Epidermal melanocyte (primary cell): ENCODE data around the gene ADGRD1.
"Not testable (repeated sequence)": the region's sequence is repeated elsewhere in the genome, so short reads cannot be mapped to it uniquely, and the experiment has no call there.

Experiments used
- DNase-seq: peaks from one replicate; pipeline ENCODE4 v3.0.0; 2011; ENCODE audit warnings: low spot score; ENCODE audit not compliant: insufficient read length

Gene ADGRD1

DNA sequence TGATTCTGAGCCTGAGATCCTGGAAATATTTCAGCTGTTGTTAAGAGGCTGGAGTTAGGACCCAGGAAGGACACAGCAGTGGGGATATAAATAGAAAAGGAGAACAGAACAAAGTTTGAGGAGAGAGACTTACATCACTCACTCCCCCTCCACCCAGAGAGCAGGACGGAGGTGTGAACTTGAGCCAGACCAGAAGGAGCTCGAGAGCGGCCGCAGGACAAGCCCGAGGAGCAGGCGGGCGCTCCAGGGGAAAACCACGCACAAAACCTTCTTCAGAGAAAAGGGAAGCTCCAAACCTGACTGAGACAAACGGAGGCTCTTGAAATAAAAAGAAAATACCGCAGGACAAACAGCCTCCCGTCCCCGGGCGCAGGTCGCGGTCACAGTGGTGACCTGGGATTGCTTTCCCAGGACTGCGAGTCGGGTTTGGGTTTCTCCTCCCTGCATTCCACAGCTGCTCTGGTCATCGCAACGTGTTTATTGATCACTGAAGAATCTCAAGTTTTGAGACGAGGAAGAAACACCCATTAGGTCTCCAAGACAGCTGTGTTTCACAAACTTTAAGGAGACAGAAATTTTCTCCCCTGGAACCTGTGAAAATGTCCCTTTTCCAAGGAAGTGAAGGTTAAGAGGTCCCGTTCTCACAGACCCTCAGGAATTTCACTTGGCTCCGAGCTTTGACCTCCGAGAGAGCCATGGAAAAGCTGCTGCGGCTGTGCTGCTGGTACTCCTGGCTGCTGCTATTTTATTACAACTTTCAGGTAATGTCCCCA lies at the start of gene ADGRD1:
ADGRD1 (plus strand) TSS at position 137 of the 773 bp plus-strand sequence; CDS start at position 696, 559 bp downstream.
- DNase-seq = no peak

DNA sequence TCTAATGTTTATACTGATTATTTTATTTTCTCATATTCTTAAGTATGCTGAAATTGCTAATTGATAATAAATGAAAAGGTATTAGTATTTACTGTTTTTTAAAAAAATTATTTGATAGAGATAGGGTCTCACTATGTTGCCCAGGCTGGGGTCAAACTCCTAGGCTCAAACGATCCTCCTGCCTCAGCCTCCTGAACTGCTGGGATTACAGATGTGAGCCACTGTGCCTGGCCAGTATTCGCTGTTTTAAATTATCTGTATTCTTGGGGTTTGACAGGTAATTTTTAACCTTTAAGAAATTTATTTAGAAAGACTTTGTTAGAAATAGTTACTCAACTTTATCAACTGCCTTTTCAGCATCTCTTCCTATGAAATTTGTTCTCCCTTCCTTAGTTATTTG lies 49.6 kb upstream of the ADGRD1 start:
- no peak for DNase-seq

DNA sequence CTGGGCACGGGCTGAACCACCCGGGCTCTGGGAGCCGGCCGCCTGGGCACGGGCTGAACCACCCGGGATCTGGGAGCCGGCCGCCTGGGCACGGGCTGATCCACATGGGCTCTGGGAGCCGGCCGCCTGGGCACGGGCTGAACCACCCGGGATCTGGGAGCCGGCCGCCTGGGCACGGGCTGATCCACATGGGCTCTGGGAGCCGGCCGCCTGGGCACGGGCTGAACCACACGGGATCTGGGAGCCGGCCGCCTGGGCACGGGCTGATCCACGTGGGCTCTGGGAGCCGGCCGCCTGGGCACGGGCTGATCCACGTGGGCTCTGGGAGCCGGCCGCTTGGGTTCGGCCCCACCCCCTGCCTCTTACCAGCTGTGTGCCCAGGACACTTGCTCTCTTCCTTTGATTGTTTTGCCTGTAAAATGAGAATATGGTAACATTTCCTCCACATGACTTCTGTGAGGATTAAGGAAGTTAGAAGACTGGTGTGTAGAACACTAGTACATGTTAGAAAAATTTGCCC lies 48.7 kb upstream of the ADGRD1 start:
- DNase-seq = not testable (repeated sequence)

DNA sequence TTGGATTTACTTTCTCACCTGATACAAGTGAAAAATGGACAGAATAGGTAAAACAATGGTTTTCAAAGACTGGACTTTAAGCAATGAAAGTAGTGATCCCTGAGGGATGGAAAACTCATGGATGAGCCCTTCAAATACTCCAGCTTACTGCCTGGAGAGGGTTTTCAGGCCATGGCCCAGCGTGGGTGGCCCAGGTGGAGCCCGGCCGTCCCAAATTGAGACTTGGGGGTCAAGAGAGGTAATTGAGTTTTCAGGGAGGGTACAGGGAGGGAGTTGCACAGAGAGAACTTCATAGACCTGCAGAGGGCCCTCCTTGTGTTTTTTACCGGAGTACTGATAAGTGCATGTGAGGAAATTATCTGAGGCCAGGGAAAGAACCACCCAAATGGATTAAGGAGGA lies 44.6 kb upstream of the ADGRD1 start:
- no peak for DNase-seq

DNA sequence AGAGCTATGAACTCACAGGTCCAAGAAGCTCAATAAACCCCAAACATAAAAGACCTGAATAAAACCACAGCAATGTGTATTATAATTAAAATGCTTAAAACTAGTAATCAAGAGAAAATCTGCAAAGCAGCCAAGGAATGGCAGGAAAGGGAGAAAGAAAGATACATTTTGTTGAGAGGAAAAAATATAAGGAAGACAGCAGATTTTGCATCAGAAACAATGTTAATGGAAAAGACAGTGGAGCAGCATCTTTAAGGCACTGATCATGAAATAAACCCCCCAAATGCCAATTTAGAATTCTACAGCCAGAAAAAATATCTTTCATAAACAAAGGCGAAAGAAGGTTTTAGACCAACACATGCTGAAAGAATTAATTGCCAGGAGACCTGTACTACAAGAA lies 42.5 kb upstream of the ADGRD1 start:
- DNase-seq = no peak

DNA sequence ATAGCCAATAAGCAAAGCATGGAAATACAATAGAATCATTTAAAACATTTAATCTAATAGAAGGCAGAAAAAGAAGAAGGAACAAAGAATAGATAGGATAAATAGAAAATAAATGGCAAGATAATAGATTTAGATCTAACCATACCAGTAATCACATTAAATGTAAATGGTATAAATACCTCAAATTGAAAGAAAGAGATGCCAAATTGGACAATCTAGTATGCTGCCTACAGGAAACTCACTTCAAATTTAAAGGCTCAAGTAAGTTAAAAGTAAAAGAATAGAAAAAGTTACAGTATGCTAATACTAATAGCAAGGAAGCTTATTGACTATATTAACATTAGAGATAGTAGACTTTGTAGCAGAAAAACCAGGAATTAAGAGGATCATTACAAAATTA lies 41.8 kb upstream of the ADGRD1 start:
- DNase-seq = no peak

DNA sequence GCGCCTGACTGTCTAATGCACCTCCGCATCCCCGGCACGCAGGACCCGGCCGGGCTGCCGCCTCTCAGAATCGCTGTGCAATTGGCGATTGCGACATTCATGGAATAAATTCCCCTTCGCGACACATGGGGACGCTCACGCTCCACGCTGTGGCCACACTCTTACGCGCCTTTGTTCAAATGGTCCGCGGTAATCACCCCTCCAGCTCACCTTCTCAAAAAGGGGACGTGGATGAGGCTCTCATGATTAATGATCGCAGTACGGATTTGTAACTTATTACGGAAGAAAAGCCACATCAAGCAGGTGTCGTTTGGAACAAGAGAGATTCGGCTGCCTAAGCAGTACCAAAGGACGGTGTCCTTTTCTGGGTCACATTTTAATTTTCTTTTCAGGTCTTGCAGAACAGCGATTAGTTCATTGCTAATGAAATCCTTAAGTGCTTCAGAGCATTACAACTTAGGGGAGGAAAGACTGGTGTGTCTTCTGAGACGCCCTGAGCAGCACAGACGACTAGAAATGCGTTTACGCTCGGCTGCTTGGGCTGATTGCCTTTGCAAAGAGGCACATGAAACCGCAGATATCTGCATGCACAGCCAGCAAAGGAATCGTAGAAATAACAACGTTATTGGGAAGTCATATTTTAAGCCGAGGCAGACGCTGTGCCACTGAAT lies 37.3 kb upstream of the ADGRD1 start:
- DNase-seq = peak; percentile 41

DNA sequence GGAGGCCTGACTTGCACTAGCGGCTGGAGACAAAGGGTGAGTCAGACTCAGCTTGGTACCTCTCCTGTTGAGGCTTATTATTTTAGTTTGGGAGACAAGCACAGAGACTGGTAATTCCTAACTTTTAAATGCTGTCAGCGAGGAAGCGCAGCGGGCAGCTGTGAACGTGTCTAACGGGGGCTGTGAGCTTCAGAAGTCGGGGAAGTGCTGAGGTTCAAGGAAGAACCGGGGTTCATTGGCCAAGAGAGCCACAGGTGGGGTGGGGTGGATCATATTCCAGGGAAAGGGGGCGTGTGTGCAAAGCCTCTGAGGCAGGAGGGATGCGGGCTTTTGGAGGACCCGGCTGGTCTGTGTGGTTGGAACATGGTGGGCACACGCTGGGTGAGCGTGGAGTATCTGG lies 36.1 kb upstream of the ADGRD1 start:
- DNase-seq = no peak

DNA sequence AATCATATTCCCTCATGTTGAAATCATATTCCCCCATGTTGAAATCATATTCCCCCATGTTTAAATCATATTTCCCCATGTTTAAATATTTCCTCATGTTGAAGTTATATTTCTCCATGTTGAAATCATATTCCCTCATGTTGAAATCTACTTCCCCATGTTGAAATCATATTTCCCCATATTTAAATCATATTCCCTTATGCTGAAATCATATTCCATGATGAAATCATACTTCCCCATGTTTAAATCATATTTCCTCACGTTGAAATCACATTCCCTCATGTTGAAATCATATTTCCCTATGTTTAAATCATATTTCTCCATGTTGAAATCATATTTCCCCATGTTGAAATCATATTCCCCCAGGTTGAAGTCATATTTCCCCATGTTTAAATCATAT lies 34.6 kb upstream of the ADGRD1 start:
- no peak for DNase-seq

DNA sequence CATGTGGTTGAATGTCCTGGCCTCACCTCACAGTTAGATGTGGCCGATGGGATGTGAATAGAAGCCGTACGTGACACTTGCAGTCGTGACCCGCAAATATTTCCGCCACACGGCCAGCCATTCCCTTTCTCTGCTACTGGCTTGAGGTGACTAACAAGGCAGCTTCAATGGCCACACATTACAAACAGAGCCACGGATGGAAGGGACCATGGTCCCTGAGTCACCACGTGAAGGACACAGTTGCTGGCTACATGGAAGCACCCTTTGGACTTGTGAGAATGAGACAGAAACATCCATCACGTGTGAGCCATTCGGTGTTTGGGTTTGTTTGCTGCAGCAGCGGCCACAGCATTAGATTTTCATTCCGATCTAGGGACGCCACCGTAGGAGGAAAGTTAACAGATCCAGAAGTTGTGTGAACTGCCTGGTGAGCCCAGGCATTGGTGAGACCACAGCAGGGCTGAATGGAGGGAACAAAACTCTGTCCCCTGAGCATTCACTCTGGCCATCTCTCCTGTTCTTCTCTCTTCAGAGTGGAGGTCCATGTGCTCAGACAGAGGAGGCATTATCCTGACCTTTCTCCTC lies 33.5 kb upstream of the ADGRD1 start:
- DNase-seq = no peak

DNA sequence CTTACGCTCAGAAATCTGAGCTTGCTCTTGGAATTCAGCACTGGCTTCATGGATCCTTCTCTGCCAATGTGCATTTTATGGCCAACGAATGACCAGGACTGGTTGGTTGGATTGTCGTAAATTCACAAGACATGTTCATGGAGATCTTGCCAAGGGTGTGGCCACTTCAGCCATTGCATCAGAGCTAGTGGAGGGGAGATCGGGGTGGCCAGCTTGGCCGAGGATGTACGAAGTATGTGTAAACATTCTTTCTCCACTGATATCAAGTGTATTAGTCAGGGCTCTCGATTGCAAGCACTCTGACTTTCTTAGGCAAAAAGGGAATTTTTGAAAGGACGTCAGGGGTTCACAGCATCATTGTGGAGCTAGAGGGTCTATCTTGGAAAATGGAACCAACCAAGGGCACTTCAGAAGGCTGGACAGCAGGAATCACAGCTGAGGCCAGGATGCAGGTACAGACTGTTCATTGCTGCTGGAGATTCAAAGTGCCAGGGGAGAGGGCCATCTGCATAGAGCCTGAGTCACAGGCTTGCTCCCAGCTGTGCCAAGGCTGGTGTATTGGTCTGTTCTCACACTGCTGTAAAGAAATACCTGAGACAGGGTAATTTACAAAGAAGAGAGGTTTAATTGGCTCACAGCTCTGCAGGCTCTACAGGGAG lies 32.9 kb upstream of the ADGRD1 start:
- no peak for DNase-seq

DNA sequence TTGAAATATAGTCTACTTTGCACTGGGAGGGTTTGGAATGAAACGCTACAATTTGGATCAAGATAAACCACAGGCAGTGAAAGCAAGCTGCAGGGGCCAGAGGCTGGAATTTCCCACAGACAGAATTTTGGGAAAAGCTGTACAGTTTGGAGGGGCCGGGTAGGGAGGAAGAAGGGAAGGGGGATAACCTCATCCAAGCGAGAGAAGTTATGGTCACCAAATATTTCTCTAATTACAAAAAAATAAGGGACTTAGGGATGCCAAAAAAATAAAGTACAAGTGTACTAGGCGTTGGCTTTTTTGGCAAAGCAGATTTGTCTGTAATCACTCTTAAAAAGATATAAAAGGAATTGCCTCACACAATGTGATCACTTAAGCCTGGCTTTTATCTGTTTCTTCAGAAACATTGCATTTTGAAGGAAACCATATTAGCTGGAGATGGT lies 31.2 kb upstream of the ADGRD1 start:
- DNase-seq = no peak

DNA sequence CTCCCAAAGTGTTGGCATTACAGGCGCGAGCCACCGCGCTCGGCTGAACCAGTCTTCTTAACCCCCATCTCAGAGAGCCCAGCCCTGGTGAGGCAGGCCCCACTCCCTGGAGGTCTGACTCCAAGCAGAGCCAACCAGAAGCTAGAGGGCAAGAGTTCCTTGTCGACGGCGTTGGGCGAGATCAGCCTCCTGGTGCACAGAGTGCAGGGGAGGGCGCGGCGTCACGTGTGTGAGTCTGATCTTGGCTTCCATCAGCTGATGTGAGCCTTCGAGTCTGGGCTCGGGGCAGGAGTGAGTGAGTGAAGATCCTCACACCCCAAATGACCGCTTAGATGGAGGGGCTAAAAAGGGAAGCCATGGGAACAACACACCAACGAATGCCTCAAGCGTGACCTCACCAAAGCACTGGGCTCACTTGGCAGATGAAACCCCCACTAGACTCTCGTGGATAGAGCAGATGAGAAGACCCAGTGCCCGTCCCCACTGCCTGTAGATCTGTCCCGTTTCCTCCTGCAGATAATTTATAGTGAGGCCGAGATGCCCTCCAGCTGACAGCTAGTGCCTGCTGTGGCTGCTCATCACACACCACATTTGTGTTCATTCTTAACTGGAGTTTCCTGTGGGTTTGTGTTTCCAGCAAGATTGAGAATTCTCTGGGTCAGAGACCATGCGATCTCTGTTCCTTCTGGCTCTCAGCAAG lies 28.6 kb upstream of the ADGRD1 start:
- no peak for DNase-seq

DNA sequence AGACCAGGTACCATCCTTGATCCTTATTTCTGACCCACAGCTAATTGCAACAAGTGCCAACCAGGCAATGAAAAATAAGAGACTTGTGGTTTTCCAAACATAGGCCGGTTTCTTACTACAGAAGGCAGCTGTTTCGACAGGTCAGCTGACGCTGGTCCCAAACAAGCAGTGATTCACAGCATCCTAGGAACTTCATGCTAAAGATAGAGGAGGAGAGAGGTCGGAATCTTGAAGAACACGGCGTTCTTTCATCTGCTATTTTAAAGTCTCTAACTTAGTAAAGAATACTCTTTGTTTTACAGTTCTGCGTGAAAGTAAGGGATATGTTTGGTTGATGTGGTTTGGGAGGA lies 28.1 kb upstream of the ADGRD1 start:
- peak; percentile 66 for DNase-seq

DNA sequence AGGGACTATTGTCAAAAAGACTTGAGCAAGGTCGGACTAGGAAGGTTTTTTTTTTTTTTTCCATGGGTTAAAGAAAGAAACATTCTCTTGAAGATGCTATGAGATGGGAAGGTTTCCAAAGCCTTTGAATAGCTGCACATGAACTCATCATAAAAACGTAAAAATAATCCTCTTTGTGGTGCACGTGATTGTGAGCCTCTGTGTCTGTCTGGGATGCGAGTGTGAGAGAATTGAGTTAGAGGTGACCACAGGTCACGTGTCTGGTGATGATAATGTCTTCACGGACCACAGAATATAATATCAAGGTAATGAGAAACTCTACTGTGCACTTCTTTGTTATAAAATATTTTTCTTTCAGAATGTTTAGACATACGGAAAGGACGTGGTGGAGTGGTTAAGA lies 24.3 kb upstream of the ADGRD1 start:
- no peak for DNase-seq

DNA sequence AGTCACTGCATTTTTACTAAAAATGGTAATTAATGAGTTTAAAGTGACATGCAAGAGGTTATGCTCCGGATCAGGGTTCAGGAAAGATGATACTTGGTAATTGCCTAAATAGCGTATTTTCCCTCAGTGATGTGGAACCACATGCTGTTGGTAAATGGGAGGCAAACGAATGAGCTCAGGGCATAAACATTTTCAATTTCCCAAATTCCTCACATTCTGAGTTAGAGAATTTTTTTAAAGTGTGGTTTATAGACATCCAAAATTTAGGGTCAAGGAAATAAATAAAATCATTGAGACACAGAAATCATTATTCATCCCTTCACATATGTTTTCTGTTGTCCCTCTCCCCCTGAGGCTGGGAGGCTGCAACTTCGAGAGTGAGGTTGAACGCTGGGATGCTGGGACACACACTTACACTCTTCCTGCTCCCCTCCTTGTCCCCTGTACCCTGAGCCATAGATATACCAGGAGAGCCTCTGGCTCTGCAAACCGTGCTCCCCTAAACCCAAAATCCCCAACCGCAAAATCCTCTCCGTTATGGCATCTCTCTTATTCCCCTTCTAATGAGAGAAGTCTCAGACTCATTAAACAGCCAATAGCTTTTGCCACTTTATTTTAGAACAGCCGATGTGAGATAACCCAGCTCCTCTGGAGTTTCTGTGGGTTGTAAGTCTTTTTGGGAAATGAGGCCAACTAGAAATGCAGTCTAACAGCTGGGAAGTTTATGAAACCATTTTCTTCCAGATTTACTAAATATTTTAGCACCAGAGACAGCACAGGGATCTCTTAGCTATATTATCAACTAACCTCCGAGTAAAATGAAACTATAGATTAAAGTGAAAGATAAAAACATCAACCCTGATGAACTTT lies 21.4 kb upstream of the ADGRD1 start:
- DNase-seq = no peak

DNA sequence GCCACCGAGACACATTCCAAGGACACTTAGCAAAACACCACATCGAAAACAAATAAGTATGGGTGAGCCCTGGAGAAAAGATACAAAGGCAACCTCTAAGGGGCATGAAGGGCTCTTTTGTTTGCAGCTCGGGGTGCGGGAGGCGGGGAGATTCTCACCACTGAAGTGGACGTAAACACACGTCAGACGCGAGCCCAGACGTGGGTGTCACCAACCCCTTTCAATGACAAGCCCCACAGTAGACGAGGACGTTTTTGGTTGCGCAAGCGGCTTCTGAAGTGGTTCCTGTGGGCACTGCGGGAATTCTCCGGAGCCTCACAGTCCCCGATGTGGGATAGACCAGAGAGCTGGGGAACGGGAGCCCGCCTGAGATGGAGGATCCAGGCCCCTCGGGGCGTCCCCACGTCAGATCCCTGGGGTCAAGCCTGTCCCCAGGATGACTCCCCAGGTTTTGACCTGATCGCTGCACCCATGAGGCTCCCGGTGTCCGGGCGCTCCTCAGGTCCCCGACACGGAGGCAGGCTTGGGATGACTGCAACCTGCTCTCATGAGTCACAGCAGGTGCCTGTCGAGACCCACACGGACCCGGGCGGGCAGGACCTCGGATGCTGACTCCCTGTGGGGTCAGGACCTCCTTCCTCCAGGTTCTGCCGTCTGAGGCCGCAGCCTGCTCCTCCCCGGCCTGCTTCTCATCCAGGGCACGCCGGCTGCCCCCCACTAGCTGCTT lies 20.3 kb upstream of the ADGRD1 start:
- DNase-seq = no peak

DNA sequence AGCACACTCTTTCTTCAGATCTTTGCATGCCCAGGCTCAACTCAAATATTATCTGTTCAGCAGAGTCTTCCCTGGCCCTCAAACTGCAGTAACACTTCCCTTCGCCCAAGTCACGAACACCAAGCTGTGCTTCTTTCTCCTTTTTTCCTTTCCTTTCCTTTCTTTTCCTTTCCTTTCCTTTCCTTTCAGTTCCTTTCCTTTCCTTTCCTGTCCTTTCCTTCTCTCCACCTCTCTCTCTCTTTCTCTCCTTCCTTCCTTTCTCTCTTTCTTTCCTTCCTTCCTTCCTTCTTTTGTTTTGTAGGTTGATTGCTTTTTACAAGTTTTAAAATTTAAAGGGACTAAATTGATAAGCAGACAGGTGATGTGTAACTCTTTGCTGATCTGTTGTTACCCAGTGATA lies 19.0 kb upstream of the ADGRD1 start:
- DNase-seq = no peak

DNA sequence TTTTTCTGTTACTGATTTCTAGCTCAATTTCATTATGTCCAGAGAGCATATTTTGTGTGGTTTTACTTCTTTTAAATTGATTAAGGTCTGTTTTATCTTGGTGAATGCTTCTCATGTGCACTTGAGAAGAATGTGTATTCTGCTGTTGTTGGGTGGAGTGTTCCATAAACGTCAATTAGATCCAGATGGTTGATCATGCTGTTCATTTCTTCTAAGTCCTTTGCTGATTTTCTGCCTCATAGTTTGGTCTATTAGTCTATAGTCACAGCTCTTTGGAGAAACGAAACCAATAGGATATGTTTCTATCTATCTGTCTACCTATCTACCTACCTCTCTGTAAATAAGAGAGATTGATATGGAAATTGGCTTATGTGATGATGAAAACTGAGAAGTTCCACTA lies 17.1 kb upstream of the ADGRD1 start:
- no peak for DNase-seq

DNA sequence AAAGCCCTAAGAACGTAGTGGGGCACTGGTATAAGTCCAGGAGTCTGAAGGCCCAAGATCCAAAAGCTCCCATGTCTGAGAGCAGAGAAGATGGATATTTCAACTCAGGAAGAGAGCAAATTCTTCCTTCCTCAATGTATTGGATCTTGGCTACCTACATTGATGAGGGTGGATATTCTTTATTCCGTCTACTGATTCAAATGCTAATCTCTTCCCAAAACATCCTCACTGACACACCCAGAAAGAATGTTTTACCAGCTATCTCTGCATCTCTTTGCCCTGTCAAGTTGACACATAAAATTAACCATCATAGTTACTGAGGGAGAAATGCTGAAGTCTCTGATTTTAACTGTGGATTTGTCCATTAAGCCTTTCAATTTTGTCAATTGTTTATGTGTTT lies 16.6 kb upstream of the ADGRD1 start:
- no peak for DNase-seq
